C4-2B (cell line): ENCODE measurements around the gene PELI3.

Experiments used
- CTCF ChIP-seq: fragments of 450-650 bp; conservative IDR thresholded peaks from 2 replicates; pipeline ENCODE4 v1.5.1; 2017; ENCODE audit warnings: mild to moderate bottlenecking
- ZFX ChIP-seq: fragments of 450-650 bp; IDR thresholded peaks from 2 replicates; pipeline ENCODE4 v1.6.1; 2017

GRCh38 chr11:66467034-66467659 is 442 bp downstream of the PELI3 start:
- TF ChIP-seq CTCF: no peak; the same call in 1 of the 2 replicates
- TF ChIP-seq ZFX: peak; percentile 91
